CD4-positive, alpha-beta T cell treated with Interleukin-21 for 1 hour (primary cell): ENCODE results near the gene MICU2.

Experiments
- DNase-seq: peaks from one replicate; pipeline ENCODE4 v3.0.0-alpha.2; 2020

Gene MICU2

GRCh38 chr13:21603531-21604448, at the start of gene MICU2:
MICU2 (minus strand) TSS chr13:21604170; CDS start chr13:21604148, 22 bp downstream.
- DNase-seq, result peak; percentile 95

- no peak for DNase-seq
Measured at GRCh38 chr13:21641629-21642028, 37.7 kb upstream of the MICU2 start.

- no peak for DNase-seq
Measured at GRCh38 chr13:21639561-21639960, 35.6 kb upstream of the MICU2 start.

GRCh38 chr13:21638319-21639282, 34.6 kb upstream of the MICU2 start:
- peak; percentile 59 for DNase-seq

- no peak for DNase-seq
Measured at GRCh38 chr13:21637296-21637695, 33.3 kb upstream of the MICU2 start.

- no peak for DNase-seq
Measured at GRCh38 chr13:21636656-21637055, 32.7 kb upstream of the MICU2 start.

- DNase-seq, result no peak
Measured at GRCh38 chr13:21632196-21632595, 28.2 kb upstream of the MICU2 start.

- peak; percentile 31 for DNase-seq
Measured at GRCh38 chr13:21625366-21625765, 21.4 kb upstream of the MICU2 start.

GRCh38 chr13:21620861-21621260, 16.9 kb upstream of the MICU2 start:
- DNase-seq, result no peak

GRCh38 chr13:21619633-21620220, 15.8 kb upstream of the MICU2 start:
- no peak for DNase-seq

- DNase-seq, result no peak
Measured at GRCh38 chr13:21616880-21617279, 12.9 kb upstream of the MICU2 start.

GRCh38 chr13:21616205-21616866, 12.4 kb upstream of the MICU2 start:
- no peak for DNase-seq

- DNase-seq, result no peak
Measured at GRCh38 chr13:21615427-21615826, 11.5 kb upstream of the MICU2 start.

- no peak for DNase-seq
Measured at GRCh38 chr13:21613791-21614190, 9.8 kb upstream of the MICU2 start.

GRCh38 chr13:21611385-21611784, 7.4 kb upstream of the MICU2 start:
- no peak for DNase-seq

- DNase-seq, result no peak
Measured at GRCh38 chr13:21610687-21611086, 6.7 kb upstream of the MICU2 start.

- no peak for DNase-seq
Measured at GRCh38 chr13:21608961-21609360, 5.0 kb upstream of the MICU2 start.

GRCh38 chr13:21606796-21607195, 2.8 kb upstream of the MICU2 start:
- DNase-seq, result no peak

- no peak for DNase-seq
Measured at GRCh38 chr13:21606251-21606650, 2.3 kb upstream of the MICU2 start.

- DNase-seq, result no peak
Measured at GRCh38 chr13:21596722-21597121, 7.2 kb downstream of the MICU2 start.

GRCh38 chr13:21595546-21595822, 8.5 kb downstream of the MICU2 start:
- DNase-seq, result no peak

- no peak for DNase-seq
Measured at GRCh38 chr13:21594715-21595545, 9.0 kb downstream of the MICU2 start.
